OCI-LY1 (cell line): ENCODE data around the gene RNF135.

Source experiments
- CTCF ChIP-seq: fragments of 200-600 bp; sonication (generic), shearing (Covaris generic); IDR thresholded peaks from 2 replicates; pipeline ENCODE4 v1.5.1; 2017; ENCODE audit warnings: mild to moderate bottlenecking, antibody characterized with exemption, low read length, moderate library complexity, mixed read lengths
- EZH2 ChIP-seq: fragments of 200-600 bp; sonication (generic), shearing (Covaris generic); IDR thresholded peaks from 2 replicates; pipeline ENCODE4 v1.8.0; 2017; ENCODE audit warnings: borderline replicate concordance, mixed run types, mild to moderate bottlenecking, antibody characterized with exemption, low read length, moderate library complexity, mixed read lengths

- TF ChIP-seq CTCF = no peak
- TF ChIP-seq EZH2 = no peak
These were observed 32.5 kb downstream of the RNF135 start for GRCh38 chr17:31003225-31003866.
